NOMO-1 treated with dmso at 0.1 percent for 144 hours (cell line): Measurements from ENCODE around the gene TMCC2.
"Not testable (repeated sequence)": the region's sequence is repeated elsewhere in the genome, so short reads cannot be mapped to it uniquely, and the experiment has no call there.

ENCODE experiments used
- DNase-seq: peaks from one replicate; lab custom pipeline; 2025; ENCODE audit not compliant: unreplicated experiment; lab: John Stamatoyannopoulos, UW

Gene TMCC2

DNA sequence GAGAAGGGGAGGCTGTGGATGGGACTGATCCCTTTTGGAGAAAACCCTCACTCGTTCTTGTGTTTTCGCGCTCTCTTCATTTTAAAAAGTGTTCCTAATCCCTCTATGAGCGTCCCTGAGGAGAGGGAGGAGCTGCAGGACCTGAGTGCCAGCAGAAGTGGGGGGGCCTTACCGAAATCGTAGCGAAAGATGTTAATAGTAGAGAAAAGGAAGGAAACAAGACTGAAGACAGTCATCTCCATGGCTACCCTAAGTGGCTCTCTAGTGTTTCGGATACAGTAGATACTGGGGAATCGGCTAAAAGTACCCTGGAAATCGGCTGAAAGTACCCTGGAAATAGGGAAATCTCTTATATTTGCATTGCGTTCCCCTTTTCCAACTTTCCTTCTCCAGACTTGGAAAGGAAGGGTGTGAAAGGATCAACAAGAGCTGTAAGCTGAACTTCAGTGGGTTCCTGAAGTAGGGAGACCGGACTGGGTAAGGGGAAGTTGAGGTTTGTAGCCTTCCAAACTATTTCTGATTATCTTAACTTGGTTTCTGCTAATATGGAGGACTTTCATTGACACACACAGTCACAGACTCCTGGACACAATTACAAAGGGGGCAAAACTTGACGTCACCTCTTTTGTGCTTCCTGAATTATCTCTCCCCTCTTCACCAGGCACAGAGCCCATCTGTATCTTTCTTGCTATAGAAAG is 15.8 kb upstream of the TMCC2 start:
- peak; percentile 41 for DNase-seq

DNA sequence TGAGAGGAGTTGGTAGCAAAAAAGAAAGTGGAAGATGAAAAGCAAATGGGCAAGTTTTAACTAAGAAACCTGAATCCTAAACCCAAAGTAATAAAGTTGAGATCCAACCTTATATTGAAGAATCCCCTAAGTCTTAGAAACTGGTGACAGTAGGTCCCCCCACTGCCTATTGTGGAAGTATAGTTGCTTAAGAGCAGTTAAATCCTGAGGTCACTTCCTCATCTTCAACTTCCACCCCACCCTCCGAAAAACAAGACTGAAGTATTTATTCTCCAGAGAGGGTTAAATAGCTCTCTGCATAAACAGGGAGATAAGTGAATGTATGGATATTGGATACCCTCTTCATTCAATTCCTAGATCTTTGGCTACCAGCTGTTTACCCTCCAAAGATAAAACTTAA is 13.0 kb upstream of the TMCC2 start:
- DNase-seq: peak; percentile 50

DNA sequence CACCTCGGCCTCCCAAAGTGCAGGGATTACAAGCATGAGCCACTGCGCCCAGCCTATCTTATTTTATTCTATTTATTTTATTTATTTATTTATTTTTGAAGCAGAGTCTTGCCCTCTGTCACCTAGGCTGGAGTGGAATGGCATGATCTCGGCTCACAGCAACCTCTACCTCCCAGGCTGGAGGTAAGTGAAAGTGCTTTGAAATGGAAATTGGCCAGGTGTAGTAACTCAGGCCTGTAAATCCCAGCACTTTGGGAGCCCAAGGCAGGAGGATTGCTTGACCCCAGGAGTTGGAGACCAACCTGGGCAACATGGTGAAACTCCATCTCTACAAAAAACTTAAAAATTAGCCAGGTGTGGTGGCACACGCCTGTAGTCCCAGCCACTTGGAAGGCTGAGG is 11.2 kb upstream of the TMCC2 start:
- no peak for DNase-seq

DNA sequence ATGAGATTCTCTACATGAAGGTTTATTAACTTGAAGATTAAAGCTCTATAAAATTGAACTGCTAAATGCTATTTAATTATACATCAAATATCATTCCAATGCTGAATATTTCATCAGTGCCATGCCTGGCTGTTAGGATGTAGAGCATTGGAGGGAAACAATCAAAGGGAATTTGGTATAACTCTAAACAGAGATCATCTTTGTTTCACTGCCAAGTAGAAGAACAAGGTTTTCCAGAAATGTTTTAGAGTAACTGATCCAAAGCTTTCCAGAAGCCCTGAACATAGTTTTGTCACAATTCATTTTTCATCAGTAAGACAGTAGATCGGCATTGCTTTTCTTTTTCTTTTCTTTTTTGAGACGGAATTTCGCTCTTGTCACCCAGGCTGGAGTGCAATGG is 10.3 kb upstream of the TMCC2 start:
- DNase-seq: no peak

DNA sequence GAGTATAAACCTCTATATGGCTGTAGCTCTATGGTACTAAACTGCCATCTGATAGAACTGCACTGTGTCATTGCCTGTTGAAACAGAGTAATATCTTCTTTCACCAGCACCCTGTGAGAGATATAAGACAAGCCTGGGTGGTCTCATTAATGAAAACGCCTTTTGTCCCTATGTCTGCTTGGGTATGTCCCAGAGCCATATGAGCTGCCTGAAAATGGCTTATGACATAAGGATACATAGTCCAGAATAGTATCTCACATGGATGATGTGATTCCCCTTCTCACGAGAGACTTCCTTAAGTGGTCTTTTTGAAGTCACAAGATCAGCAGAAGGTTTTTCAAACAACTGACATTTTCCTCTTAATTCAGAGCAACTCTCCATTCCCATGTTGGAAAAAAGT is 7.3 kb upstream of the TMCC2 start:
- DNase-seq: no peak

DNA sequence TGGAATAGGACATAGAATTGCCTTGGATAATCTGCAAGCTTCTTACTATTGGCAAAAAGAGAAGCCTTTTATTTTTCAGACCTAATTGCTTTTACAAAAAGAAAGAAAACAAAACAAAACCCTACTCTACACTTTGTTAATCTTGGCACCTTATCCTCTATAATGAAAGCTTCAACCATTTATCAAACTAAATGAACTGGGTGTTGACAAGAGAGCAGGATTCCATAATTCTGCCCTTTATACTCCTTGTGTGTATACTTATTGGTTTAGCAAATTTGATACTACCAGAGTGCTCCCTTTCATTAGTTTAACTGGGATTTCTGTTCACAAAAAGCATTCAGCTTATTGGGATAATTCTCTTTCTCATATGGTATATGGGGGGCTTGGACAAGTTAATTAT is 3.0 kb upstream of the TMCC2 start:
- no peak for DNase-seq

DNA sequence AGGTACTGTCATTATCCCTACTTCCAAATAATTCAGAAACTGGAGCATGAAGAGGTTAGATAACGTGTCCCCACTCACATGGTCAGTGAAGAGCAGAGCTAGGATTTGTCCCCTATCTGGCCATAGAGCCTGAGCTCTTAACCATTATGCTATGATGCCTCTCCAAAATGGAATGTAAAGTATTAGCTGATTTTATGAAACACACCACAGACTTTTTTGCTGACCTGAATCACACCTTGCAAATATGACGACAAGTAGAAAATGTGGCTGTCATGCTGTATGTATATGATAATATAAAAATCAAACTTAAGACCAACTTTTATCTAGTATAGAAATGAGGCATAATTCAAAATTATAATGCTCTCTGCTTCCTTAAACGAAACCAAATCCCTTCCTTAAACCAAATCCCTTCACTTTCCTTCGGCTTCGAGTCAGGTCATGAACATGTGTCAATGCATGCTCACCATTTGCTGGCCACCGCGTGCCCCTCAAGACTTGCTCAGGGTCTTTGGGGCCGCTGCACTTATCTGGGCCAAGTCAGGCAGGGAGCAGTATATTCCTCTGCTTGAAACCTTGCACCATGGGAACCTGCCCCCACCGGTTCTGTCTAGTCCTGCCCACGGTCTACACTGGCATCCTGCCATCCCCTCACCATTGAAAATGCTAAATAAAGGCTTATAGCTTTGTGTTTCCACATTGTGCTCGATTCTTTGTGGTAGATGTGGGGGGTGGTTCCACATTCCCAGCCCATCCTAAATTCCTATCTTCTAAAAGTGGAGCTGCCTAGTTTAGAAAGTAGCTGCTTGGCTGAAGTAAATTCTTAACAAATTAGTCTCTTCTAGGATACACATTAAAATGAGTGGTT is 1.6 kb upstream of the TMCC2 start:
- DNase-seq: no peak

DNA sequence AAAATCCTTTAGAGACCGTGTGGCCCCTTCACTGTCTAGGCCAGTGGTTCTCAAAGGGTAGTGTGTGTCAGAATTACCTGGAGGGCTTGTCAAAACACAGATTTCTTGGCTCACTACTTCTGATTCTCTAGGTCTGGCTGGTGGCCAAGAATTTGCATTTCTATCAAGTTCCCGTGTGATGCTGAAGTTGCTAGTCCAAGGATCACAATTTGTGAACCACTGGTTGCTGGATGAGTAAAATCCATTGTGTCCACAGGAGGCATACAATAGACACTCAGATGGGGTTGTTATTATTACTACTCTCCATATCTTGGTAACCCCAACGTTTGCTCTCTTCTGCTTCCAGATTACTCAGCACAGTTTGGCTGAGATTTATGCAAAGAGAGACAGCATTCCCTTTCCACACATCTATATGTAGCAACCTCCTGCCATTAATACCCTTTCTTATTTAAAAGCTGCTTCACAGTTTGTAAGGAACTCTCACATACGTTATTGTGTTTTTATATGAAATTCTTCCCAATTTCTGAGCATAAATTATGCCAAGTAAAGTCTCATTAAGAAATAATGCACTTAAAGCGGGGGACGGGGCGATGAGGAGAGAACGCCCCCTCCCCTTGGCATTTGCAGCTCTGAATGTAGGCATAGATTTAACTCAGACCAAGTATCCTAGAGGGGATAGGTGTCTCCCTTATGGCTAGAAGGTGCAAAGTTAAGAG is 720 bp upstream of the TMCC2 start:
- DNase-seq: no peak

DNA sequence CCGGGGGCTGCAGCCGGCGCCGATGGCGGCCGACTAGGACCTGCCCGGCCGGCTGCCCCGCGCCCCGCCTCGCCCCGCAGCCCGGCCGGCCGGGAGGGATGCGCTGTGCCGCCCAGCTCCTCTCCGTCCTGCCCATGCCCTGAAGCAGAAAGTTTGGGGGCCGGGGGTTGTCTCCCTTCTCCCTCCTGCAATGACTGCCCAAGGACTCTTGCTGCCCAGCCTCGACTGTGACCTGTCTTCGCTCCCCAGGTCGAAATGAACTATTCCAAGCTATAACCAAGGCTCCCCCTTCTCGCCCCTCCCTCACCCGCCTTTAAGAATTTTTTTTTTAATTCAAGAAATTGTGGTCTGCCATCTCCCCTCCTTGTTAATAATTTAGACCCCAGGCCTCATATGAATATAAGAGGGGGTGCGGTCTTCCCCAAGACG is 361 bp downstream of the TMCC2 start:
- DNase-seq: no peak

DNA sequence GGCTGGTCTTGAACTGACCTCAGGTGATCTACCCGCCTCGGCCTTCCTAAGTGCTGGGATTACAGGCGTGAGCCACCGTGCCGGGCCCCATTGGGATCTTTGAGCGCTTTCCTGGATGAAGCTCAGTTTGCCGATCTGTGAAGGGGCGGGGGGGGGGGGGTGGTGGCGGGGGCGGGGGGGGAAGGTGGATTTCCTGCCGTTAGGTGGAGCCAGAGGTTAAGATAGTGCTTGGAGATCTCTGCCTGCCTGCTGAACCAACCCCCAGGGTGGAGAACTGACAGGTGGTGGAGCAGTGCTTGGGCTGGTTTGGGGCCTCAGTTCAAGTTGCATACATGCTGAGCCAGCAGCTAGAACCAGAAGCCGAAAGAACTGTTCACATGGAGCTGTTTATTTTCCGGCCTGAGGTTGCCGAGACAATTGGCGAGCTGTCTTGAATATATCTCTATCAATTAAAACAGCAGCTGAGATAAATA is 1.7 kb downstream of the TMCC2 start:
- peak; percentile 3 for DNase-seq

DNA sequence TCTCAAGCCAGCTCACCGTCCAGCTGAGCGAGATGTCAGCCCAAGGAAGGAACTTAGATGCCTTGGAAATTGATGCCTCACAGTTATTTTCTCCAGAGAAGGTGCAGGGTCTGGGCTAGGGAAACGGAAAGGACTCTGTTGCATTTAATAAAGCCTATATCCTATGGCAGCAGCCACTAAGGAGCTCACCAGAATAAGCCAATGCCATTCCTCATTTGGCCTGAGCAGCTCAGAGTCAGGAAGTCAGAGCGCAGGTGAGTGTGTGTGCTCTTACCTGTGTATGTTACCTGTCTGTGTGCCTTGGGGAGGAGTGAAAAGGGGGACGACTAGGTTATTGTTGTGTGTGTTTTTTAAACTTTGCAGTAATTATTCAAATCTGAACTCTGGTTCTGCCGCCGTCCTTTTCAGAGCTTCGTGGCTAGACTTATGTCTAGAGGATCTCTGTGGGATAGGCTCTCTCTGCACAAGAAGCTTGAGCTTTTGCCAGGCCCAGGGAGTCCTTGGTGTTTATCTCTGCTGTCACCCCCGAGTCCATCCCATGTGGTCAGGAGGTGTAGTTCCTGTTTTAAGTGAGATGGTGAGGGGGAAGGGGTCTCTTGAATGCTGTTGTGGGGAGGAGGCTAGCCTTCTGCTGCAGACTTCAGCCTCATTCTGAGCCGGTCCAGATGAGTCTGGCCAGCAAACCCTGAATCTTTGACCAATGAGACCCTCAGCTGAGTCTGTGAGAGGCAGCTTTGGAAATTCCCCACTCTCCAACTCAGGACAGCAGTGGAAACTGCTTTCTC is 2.4 kb downstream of the TMCC2 start:
- DNase-seq: no peak

DNA sequence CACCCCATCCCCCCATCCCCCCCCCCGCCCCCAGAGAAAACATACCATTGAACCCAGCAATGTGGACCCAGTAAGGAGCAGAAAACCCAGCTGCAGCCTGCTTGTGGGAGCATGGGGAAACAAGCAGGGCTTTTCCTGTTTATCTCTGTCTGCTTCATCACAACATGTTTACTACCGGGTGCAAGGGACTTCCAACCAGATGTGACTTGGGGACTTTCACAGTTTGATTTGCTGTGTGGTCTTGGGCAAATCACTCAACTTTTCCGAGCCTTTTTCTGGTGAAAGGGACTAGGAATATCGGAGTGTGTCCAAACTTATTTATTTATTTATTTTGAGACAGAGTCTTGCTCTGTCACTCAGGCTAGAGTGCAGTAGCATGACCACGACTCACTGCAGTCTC is 3.2 kb downstream of the TMCC2 start:
- DNase-seq: no peak

DNA sequence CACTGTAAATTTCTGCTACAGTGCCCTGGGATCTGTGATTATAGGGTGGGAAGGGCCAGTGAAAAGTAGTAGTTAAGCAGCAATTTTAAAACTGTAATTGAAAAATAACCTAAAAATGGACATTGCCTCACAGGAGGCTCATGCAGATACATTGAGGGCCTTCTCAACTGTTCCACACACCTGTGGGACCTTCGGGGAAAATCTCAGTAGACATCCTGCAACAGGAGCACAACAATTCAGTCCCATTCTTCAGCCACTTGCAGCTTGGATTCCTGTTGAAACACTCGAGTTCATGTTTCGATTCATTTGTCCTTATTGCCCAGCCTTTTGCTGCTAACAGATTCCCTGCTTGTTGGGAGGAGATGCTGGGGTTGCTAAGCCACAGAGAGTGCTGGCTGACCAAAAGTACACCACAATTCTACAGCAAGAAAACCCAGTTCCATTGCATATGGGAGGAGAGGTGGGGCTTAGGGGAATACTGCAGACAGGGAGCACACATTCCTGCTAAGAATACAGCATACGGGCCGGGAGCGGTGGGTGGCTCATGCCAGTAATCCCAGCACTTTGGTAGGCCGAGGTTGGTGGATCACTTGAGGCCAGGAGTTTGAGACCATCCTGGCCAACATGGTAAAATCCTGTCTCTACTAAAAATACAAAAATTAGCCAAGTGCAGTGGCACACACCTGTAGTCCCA is 4.5 kb downstream of the TMCC2 start:
- DNase-seq: no peak

DNA sequence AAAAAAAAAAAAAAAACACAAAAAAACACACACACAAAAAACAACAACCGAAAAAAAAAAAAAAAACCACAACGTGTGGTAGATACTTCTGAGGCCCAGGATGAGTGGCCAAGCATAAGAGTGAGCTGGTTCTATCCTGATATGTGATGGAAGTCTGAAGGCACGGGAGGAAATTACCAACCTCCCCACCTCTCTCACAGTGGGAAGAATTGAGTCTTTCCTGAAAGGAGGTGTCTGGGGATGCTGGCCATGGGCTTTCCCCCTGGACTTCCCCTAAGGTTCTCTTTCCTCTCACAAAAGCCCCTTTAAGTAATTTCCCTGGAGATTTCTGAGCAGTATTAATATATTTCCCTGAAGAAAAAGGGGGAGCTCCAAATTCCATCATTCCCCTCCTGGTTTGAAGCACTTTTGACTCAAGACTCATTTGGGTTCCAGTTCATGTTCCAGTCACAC is 5.2 kb downstream of the TMCC2 start:
- no peak for DNase-seq

DNA sequence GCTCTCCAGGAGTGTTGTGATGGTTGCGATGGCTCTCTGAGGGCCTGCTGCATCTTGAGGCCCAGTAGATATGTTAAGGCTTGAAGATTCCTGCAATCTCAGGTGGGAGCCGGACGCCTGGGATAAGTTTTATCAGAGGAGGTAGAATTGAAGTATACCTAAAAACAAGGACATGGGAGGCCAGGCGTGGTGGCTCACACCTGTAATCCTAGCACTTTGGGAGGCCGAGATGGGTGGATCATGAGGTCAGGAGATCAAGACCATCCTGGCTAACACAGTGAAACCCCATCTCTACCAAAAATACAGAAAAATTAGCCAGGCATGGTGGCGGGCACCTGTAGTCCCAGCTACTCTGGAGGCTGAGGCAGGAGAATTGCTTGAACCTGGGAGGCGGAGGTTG is 6.2 kb downstream of the TMCC2 start:
- not testable (repeated sequence) for DNase-seq

DNA sequence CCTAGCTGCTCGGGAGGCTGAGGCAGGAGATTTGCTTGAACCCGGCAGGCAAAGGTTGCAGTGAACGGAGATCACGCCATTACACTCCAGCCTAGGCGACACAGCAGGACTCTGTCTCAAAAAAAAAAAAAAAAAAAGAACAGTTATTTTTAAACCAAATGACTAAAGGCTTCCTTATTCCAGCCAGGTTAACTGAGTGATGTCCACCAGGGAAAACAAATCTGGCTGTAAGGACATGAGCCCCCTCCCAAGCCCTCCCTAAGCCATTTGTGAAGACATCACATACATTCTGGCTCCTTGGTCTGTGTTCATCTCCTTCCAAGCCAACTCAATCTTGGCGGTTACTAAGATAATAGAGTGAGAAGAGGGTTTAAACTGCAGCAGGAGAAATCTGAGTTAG is 8.2 kb downstream of the TMCC2 start:
- no peak for DNase-seq

DNA sequence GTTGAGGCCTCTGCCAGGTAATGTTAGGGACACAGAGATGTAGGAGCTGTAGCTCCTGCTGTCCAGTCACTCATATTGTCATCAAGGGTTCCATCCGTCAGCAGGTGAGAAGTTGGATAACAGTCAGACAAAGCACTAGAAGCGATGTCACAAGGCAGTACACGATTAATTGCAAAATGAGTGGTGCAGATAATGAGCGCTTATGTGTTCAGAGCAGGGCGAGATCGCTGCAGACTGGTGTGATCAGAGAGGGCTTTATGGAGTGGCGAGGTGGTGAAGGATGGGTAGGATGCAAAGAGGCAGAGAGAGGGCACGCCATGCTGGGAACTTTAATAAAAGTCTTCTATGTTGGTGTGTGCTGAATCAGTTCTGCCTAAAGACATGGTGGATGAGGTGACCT is 8.8 kb downstream of the TMCC2 start:
- DNase-seq: no peak

DNA sequence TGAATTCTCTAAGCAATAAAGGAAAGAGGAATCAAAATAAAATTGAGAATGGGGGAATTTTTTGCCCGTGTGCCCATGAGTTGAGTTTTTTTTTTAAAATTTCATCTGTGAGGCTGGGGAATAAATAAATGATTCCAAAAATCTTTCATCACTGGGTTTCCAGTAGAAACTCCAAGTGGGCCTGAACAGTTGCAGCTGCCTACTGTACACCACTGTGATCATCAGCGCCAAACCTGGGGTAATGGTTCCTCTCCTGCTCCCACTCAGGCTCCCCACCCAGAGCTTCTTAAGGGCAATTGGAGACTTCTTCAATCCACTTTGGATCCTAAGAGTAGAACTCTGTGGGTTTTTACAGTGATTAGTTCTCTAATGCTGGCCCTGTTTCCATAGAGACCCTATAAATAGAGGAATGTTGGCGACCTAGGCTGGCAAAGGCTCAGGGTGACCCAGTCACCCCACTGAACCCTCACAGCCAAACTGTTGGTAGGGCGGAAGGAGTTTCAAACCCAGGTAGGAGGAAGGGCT is 9.3 kb downstream of the TMCC2 start:
- no peak for DNase-seq

DNA sequence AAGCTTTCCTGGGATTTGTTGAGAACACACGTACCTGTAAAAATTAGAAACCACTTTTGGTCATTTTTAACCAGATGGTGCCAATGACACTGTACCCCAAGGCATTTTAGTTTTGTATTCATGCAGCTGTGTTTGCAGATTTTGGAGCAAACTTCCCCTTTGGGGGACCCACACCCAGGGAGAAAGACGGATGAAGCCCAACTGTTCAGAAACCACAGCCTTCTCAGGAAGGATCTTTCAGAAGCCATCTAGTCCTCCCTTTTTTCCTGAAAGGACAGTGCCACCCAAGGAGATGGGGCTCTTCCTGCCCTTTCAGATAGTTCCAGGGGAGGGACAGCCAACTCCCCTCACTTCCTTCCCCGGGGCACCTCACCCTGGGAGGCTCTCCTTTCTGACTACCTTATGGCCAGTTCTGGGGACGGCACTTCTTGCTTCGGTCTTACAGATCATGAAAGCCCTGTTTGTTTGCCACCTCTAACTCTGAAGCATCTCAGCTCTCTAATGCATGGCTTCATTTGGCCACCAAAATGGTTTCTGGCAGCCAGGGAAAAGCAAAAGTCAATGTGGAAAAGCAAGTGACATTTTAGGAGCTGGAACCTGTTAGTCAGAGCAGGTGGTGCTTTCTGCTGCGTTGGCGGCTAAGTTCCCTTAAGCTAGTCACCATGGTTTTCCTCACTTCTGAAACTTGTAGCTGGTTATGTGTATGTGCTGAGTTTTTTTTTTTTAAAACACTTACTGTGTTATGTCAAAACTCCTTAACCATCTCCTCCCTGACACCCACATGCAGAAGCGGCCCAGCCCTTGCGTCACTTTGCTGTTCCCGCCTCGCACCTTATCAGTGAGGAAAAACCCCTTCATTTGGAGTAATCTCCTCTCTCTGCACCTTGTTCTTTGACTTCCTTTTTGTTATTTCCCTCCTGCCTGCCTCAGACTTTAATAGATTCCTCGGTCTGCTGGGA is 10.1 kb downstream of the TMCC2 start:
- no peak for DNase-seq
